B cell (primary cell): ENCODE measurements around the gene CCDC3. TPM values are rescaled to one million over a fixed set of nuclear protein-coding genes. Genes with fewer than 3 reads are reported as not detected.

ENCODE experiments used
- ATAC-seq: fragments of 200-7000 bp; cut with Tn5 transposase; one replicate; pipeline ENCODE4 v1.10.0; 2021; ENCODE audit warnings: low read depth, mild to moderate bottlenecking, moderate number of reproducible peaks, moderate library complexity
- CTCF ChIA-PET: fragments of 350-600 bp; sonication (Branson Sonifier 250); formaldehyde crosslinking; loops from one replicate; lab custom pipeline; 2021; ENCODE audit warnings: antibody characterized with exemption, inconsistent platforms; lab: Charles Lee
- POLR2A ChIA-PET: fragments of 350-600 bp; sonication (Branson Sonifier 250); formaldehyde crosslinking; loops from one replicate; lab custom pipeline; 2021; ENCODE audit warnings: antibody characterized with exemption; lab: Charles Lee
- DNase-seq: peaks from one replicate; pipeline ENCODE4 v3.0.0; 2013
- H2AFZ ChIP-seq: 2 replicates; pipeline ENCODE4 v1.6.1; 2012; ENCODE audit warnings: mild to moderate bottlenecking, low read depth, low read length; ENCODE audit not compliant: insufficient read depth, poor library complexity, severe bottlenecking
- H3K27ac ChIP-seq, 2 donors: 1 replicate in 1 of 2; 2 replicates in 1 of 2; pipeline ENCODE4 v1.5.1; 2012 to 2013; ENCODE audit warnings: low read length in 2 of 2, mild to moderate bottlenecking in 2 of 2, moderate library complexity in 1 of 2
- H3K27me3 ChIP-seq, 4 experiments: fragments of 200-600 bp in 1 of 4; sonication (generic) in 1 of 4; replicated peaks in 1 of 4; 1 replicate in 2 of 4; 2 replicates in 2 of 4; pipeline versions ENCODE4 v1.6.1 to v1.7.0; 2013 to 2016; ENCODE audit warnings: low read length in 3 of 4, mild to moderate bottlenecking in 2 of 4, mixed read lengths in 1 of 4, moderate library complexity in 1 of 4; ENCODE audit not compliant: insufficient read depth in 4 of 4, control insufficient read depth in 3 of 4; ENCODE audit errors: control extremely low read depth in 1 of 4
- H3K36me3 ChIP-seq, 2 experiments: replicated peaks in 1 of 2; 1 replicate in 1 of 2; 2 replicates in 1 of 2; pipeline versions ENCODE4 v1.6.1 to v1.7.1; 2013; ENCODE audit warnings: low read length in 1 of 2; ENCODE audit not compliant: insufficient read depth in 2 of 2, control insufficient read depth in 1 of 2; ENCODE audit errors: control extremely low read depth in 1 of 2, extremely low read depth in 1 of 2
- H3K4me1 ChIP-seq, 2 donors: fragments of 200-600 bp in 1 of 2; sonication (generic) in 1 of 2; 1 replicate in 1 of 2; 2 replicates in 1 of 2; pipeline versions ENCODE4 v1.5.1 to v1.6.1; 2013 to 2017; ENCODE audit warnings: low read length in 2 of 2; ENCODE audit not compliant: control insufficient read depth in 2 of 2, insufficient read depth in 2 of 2
- H3K4me2 ChIP-seq: replicated peaks from 2 replicates; pipeline ENCODE3; 2012; ENCODE audit warnings: mild to moderate bottlenecking, low read depth, low read length; ENCODE audit not compliant: poor library complexity, severe bottlenecking
- H3K4me3 ChIP-seq, 5 experiments: fragments of 200-600 bp in 1 of 5; sonication (generic) in 1 of 5; 1 replicate in 3 of 5; 2 replicates in 2 of 5; pipeline versions ENCODE4 v1.5.1 to v1.7.0; 2011 to 2016; ENCODE audit warnings: low read length in 4 of 5, mild to moderate bottlenecking in 4 of 5, low read depth in 2 of 5, control low read depth in 1 of 5, moderate library complexity in 1 of 5; ENCODE audit not compliant: insufficient read depth in 1 of 5; ENCODE audit errors: control extremely low read depth in 1 of 5, extremely low read depth in 1 of 5
- H3K79me2 ChIP-seq: fragments of 200-600 bp; sonication (generic); one replicate; pipeline ENCODE4 v1.6.0; 2016; ENCODE audit warnings: low read length; ENCODE audit not compliant: control insufficient read depth, insufficient read depth
- H3K9ac ChIP-seq: fragments of 200-600 bp; sonication (generic); 2 replicates; pipeline ENCODE4 v1.6.1; 2017; ENCODE audit warnings: mild to moderate bottlenecking, low read length, moderate library complexity
- H3K9me3 ChIP-seq, 3 donors: one replicate each; pipeline versions ENCODE4 v1.6.1 to v1.7.1; 2013; ENCODE audit warnings: low read length in 2 of 3; ENCODE audit not compliant: control insufficient read depth in 2 of 3, insufficient read depth in 1 of 3; ENCODE audit errors: control extremely low read depth in 1 of 3
- H4K20me1 ChIP-seq: 2 replicates; pipeline ENCODE4 v1.6.0; 2012; ENCODE audit warnings: mild to moderate bottlenecking, low read length; ENCODE audit not compliant: insufficient read depth, control insufficient read depth, poor library complexity, severe bottlenecking
- H3K27ac Mint-ChIP-seq: one replicate; pipeline ENCODE4 v1.8.0; 2021; ENCODE audit warnings: mixed read lengths
- H3K27me3 Mint-ChIP-seq: one replicate; pipeline ENCODE4 v1.8.0; 2021; ENCODE audit warnings: mixed read lengths
- H3K4me1 Mint-ChIP-seq: one replicate; pipeline ENCODE4 v1.8.0; 2021; ENCODE audit warnings: mixed read lengths
- H3K4me3 Mint-ChIP-seq: one replicate; pipeline ENCODE4 v1.8.0; 2021; ENCODE audit warnings: mixed read lengths
- H3K9me3 Mint-ChIP-seq: one replicate; pipeline ENCODE4 v1.8.0; 2022; ENCODE audit warnings: mixed read lengths; ENCODE audit not compliant: insufficient read depth
- CTCF ChIP-seq: fragments of 200-600 bp; IDR thresholded peaks from one replicate; pipeline ENCODE4 v1.8.0; 2022; ENCODE audit warnings: antibody characterized with exemption, mild to moderate bottlenecking
- EZH2 ChIP-seq: IDR thresholded peaks from 2 replicates; pipeline ENCODE4 v1.6.1; 2012; ENCODE audit warnings: borderline replicate concordance, low read depth, mild to moderate bottlenecking, moderate library complexity, low read length; ENCODE audit not compliant: insufficient read depth, poor library complexity, severe bottlenecking
- WGBS: methylation state at CpG from one replicate; pipeline ENCODE4 v1.1.5; 2013; ENCODE audit warnings: missing lambda C conversion rate; ENCODE audit not compliant: insufficient coverage; 5-methylcytosine and 5-hydroxymethylcytosine counted together
- intact Hi-C: fragments of 100-400 bp; cut with micrococcal nuclease; formaldehyde crosslinking; loops from one replicate; pipeline ENCODE4 v1.10.0; 2022
- polyA plus RNA-seq: library from polyadenylated mRNA; depleted of rRNA; stranded (reverse); fragments of >200 nt; gene quantifications from 2 replicates; pipeline ENCODE4 v1.2.3, GENCODE V29; 2012
- total RNA-seq, 2 donors: library from RNA; stranded (reverse); fragments of 120-200 nt in 1 of 2; gene quantifications; 1 replicate in 1 of 2; 2 replicates in 1 of 2; pipeline versions ENCODE4 v1.2.3 to v1.2.4, GENCODE V29; 2013 to 2022

The CCDC3 gene
- total and polyA plus RNA-seq, 2 donors (not counting 1 experiment from before 2014, with no cell fraction given) = 0.12 TPM; not detected in 1

DNA sequence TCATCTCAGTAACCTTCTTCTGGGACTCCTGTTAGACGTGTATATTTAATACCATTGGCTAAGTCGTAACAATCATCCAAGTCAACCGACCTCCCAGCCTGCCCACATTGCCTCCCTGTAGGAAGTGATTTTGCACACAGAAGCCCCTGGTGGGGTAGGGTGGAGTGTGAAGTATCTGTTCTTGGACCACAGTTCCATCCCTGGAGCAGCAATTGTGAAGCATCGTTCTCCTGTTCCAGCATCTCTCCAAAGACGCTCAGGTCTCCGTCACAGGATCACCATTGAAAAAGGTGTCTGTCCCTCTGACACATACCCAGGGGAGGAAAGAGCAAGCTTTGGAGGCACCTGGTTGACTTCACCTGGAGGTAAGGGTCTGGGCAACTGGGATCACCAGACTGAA lies 72.9 kb downstream of the CCDC3 start:
- DNase-seq (no peak), ATAC-seq (no peak)
- Mint-ChIP-seq H3K27me3 (peaks cover 7% of the 10 kb centered on the region), H3K27ac (no peak overlapping the region), H3K4me1 (no peaks in the 10 kb centered on the region), H3K9me3 (no peaks in the 10 kb centered on the region), H3K4me3 (no peak overlapping the region)
- H3K9me3 ChIP-seq = peaks cover 0 to 7% (median 1%) of the 10 kb centered on the region in 3 donors
- TF ChIP-seq CTCF = no peak
- H3K36me3 ChIP-seq = no peaks in the 10 kb centered on the region
- 100% methylated on average over 3 of the region's 6 CpGs for WGBS
- ChIA-PET POLR2A (no interaction called here), CTCF (interaction anchor here (0.7 kb wide), 1 partner anchor 15 kb away, joined by 3 read pairs; no protein-coding TSS in a partner anchor)
- no peaks in the 10 kb centered on the region for H3K27me3 ChIP-seq
- H3K27ac ChIP-seq = no peak overlapping the region
- no peak overlapping the region for H3K9ac ChIP-seq
- no peaks in the 10 kb centered on the region for H3K4me1 ChIP-seq
- H3K4me2 ChIP-seq = no peak overlapping the region
- H3K79me2 ChIP-seq = no peaks in the 10 kb centered on the region
- intact Hi-C loops = no loop called here
- no peak overlapping the region for H2AFZ ChIP-seq
- no peak overlapping the region for H3K4me3 ChIP-seq
- H4K20me1 ChIP-seq = no peaks in the 10 kb centered on the region

DNA sequence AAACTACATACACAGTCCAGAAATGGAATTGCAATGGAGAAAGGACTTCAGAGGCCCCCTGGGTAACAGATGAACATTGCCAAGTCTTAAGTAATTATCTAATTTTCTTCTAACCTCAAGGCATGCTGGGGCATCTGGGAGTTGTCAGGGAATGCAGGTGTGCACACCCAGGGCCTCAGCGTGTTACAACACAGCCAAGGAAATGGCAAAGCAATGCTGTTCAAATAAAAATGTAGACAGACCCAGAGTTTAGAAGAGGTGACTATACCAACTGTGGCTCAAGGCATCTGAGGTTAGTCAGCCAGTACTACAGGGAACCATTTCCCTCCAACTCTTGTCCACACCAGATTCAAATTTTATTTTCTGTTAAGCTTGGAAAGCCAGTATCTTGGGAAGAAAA lies 73.6 kb downstream of the CCDC3 start:
- H3K9ac ChIP-seq = no peak overlapping the region
- Mint-ChIP-seq H3K27ac (no peak overlapping the region), H3K4me3 (no peak overlapping the region), H3K9me3 (no peaks in the 10 kb centered on the region), H3K4me1 (no peaks in the 10 kb centered on the region), H3K27me3 (peaks cover 5% of the 10 kb centered on the region)
- TF ChIP-seq EZH2 (no peak), CTCF (no peak)
- intact Hi-C loops = no loop called here
- H3K4me2 ChIP-seq = no peak overlapping the region
- no peaks in the 10 kb centered on the region for H3K36me3 ChIP-seq
- no peak overlapping the region for H3K4me3 ChIP-seq
- H3K27ac ChIP-seq = no peak overlapping the region
- ATAC-seq (no peak), DNase-seq (no peak)
- no peaks in the 10 kb centered on the region for H3K79me2 ChIP-seq
- H3K4me1 ChIP-seq = no peaks in the 10 kb centered on the region
- peaks cover 0 to 4% (median 1%) of the 10 kb centered on the region in 3 donors for H3K9me3 ChIP-seq
- CTCF ChIA-PET = no interaction called here
- H2AFZ ChIP-seq = no peak overlapping the region
- 83% methylated on average over 1 of the region's 1 CpG for WGBS
- H3K27me3 ChIP-seq = no peaks in the 10 kb centered on the region
- H4K20me1 ChIP-seq = no peaks in the 10 kb centered on the region
- POLR2A ChIA-PET = no interaction called here
